ENCODE data around the gene EIF2S1. TPM values are rescaled to one million over a fixed set of nuclear protein-coding genes. Genes with fewer than 3 reads are reported as not detected.

Gene EIF2S1
- total and polyA plus RNA-seq, 4 donors = 32.3 to 84.6 (median 70.1) TPM

- Histone ChIP-seq H3K36me3 (ENCODE audit: control insufficient read depth in 4 of 4, insufficient read depth in 3 of 4, low read depth in 1 of 4, low read length in 3 of 4) (peaks cover 8 to 41% (median 36%) of the 10 kb centered on the region in 4 donors), H3K4me1 (ENCODE audit: control insufficient read depth in 4 of 4, insufficient read depth in 4 of 4, low read length in 3 of 4) (peaks cover 3 to 28% (median 22%) of the 10 kb centered on the region in 4 donors), H3K9ac (ENCODE audit: low read depth in 1 of 2, low read length in 2 of 2) (no peak overlapping the region), H3K9me3 (ENCODE audit: control insufficient read depth in 4 of 4, low read length in 3 of 4) (no peaks in the 10 kb centered on the region), H3K27ac (ENCODE audit: low read depth in 1 of 2, low read length in 2 of 2) (no peak overlapping the region), H3K4me3 (ENCODE audit: low read depth in 1 of 3, low read length in 3 of 3) (no peak overlapping the region), H3K27me3 (ENCODE audit: control insufficient read depth in 4 of 4, insufficient read depth in 4 of 4, low read length in 3 of 4) (no peaks in the 10 kb centered on the region)
- TF ChIP-seq NR2F2 (IDR thresholded peaks at IDR 0.05) = no peak
- TF ChIP-seq EGR1 (IDR thresholded peaks at IDR 0.05; ENCODE audit: low read depth in 2 of 2) = no peak
- TF ChIP-seq REST (IDR thresholded peaks at IDR 0.05) = no peak
- no peak for TF ChIP-seq FOXA1 (IDR thresholded peaks at IDR 0.05)
- no peak for TF ChIP-seq FOXA2 (IDR thresholded peaks at IDR 0.05)
- TF ChIP-seq HNF4G (IDR thresholded peaks at IDR 0.05) = no peak
- TF ChIP-seq SP1 (IDR thresholded peaks at IDR 0.05) = no peak
- no peak for TF ChIP-seq ZBTB33 (IDR thresholded peaks at IDR 0.05)
- no peak for TF ChIP-seq YY1 (IDR thresholded peaks at IDR 0.05)
- no peak for TF ChIP-seq RAD21 (IDR thresholded peaks at IDR 0.05)
- no peak for TF ChIP-seq GABPA (IDR thresholded peaks at IDR 0.05 in 1 of 2, conservative IDR thresholded peaks at IDR 0.05 in 1 of 2)
- TF ChIP-seq HNF4A (conservative IDR thresholded peaks at IDR 0.05) = no peak
- TF ChIP-seq CTCF (IDR thresholded peaks at IDR 0.05; ENCODE audit: low read depth, low read length, missing input control) = no peak
- no peak for TF ChIP-seq TAF1 (conservative IDR thresholded peaks at IDR 0.05)
- TF ChIP-seq MAX (IDR thresholded peaks at IDR 0.05) = no peak
- no peak for TF ChIP-seq ATF3 (IDR thresholded peaks at IDR 0.05)
- no peak for TF ChIP-seq RXRA (IDR thresholded peaks at IDR 0.05)
- no peak for TF ChIP-seq JUND (IDR thresholded peaks at IDR 0.05)
- DNase-seq (ENCODE audit: low spot score) = no peak
- 96% methylated on average over 4 of the region's 4 CpGs for WGBS
Measured at GRCh38 chr14:67365476-67365875, 5.3 kb downstream of the EIF2S1 start.

All from liver (tissue), 9 donors.